Testis (tissue), 2 donors: ENCODE data around the gene EFNA2.

ENCODE experiments used
- POLR2A ChIP-seq: fragments of 450-650 bp; IDR thresholded peaks from one replicate; pipeline ENCODE4 v1.6.1; 2017; ENCODE audit warnings: antibody characterized with exemption, mild to moderate bottlenecking, moderate library complexity
- TF ChIP-seq, protein P1 (sequence below), 3 experiments: fragments of 450-650 bp in 2 of 3; fragments of 200-600 bp in 1 of 3; sonication (generic) in 1 of 3; IDR thresholded peaks; one replicate each; pipeline ENCODE4 v1.5.1; 2016 to 2019; ENCODE audit warnings: antibody characterized with exemption in 3 of 3, mild to moderate bottlenecking in 2 of 3, moderate library complexity in 1 of 3

DNA sequence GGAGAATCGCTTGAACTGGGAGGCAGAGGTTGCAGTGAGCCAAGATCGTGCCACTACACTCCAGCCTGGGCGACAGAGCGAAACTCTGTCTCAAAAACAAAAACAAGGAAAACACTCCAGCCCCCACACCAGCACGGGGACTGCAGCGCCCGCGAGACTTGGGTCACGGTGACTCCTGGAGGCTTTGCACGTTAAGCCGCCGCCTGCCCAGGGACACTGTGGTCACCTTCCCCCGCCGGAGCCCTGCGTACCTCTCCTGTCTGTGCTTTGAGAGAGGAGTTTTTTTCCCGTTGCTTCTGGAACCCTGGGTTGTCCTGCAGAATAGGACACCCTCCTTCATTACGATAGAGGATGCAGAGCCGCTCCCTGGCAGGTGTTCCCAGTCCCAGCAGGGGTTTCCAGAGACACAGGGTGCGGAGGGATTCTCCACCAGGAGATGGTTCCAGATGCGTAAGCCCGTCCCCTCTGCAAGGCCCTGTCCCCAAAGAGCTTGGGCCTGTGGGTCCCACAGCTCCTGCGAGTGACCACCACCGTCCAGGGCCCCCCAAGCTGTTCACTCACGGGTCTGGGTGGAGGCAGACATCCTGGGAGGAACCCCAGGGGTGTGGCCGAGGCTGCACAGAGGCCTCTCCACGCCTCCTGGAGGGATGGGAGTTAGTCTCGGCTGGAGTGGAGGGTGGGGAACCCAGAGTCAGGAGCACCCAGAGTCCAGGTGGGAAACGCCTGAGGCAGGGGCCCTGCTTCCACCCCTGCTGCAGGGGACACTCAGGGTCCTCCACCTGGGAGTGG lies 55.2 kb downstream of the EFNA2 start:
- TF ChIP-seq, protein P1, sequence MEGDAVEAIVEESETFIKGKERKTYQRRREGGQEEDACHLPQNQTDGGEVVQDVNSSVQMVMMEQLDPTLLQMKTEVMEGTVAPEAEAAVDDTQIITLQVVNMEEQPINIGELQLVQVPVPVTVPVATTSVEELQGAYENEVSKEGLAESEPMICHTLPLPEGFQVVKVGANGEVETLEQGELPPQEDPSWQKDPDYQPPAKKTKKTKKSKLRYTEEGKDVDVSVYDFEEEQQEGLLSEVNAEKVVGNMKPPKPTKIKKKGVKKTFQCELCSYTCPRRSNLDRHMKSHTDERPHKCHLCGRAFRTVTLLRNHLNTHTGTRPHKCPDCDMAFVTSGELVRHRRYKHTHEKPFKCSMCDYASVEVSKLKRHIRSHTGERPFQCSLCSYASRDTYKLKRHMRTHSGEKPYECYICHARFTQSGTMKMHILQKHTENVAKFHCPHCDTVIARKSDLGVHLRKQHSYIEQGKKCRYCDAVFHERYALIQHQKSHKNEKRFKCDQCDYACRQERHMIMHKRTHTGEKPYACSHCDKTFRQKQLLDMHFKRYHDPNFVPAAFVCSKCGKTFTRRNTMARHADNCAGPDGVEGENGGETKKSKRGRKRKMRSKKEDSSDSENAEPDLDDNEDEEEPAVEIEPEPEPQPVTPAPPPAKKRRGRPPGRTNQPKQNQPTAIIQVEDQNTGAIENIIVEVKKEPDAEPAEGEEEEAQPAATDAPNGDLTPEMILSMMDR (IDR thresholded peaks at IDR 0.05) = no peak
- no peak for TF ChIP-seq POLR2A
